Measurements from ENCODE around the gene FKBP8. TPM values are rescaled to one million over a fixed set of nuclear protein-coding genes. Genes with fewer than 3 reads are reported as not detected.

The FKBP8 gene
- total RNA-seq, 2 experiments from 2014 or later, result 147 to 152 TPM

GRCh38 chr19:18501351-18501750, 42.0 kb downstream of the FKBP8 start:
- no peaks in the 10 kb centered on the region for H3K36me3 ChIP-seq (ENCODE audit: insufficient read depth, low read length)
- H3K27me3 ChIP-seq (ENCODE audit: control insufficient read depth in 1 of 2, insufficient read depth in 2 of 2, low read length in 2 of 2), result no peaks in the 10 kb centered on the region
- peaks cover 100% of the 10 kb centered on the region for H3K4me1 ChIP-seq (ENCODE audit: insufficient read depth, low read length)
- no peaks in the 10 kb centered on the region for H3K36me3 Mint-ChIP-seq (ENCODE audit: low read depth)
- no peak overlapping the region for H3K27ac ChIP-seq (ENCODE audit: low read depth in 1 of 2, low read length in 2 of 2)
- TF ChIP-seq CTCF (IDR thresholded peaks at IDR 0.05), result no peak
- H3K9me3 ChIP-seq (ENCODE audit: control insufficient read depth in 1 of 2, insufficient read depth in 1 of 2, low read length in 2 of 2), result no peaks in the 10 kb centered on the region
- H3K27ac Mint-ChIP-seq, result peak overlapping the region; percentile 51
- ChIA-PET POLR2A (no interaction called here), CTCF (no interaction called here)
- no peaks in the 10 kb centered on the region for H3K9me3 Mint-ChIP-seq
- no peak for ATAC-seq (ENCODE audit: poor library complexity)
- no peak overlapping the region for H3K4me3 ChIP-seq (ENCODE audit: low read length)
- H3K4me3 Mint-ChIP-seq, result no peak overlapping the region
- no peaks in the 10 kb centered on the region for H3K27me3 Mint-ChIP-seq
- peaks cover 87% of the 10 kb centered on the region for H3K4me1 Mint-ChIP-seq (ENCODE audit: low read depth)
- intact Hi-C loops (cut with DNase I, micrococcal nuclease), result no loop called here
- no peak for DNase-seq

- H3K9me3 ChIP-seq (ENCODE audit: control insufficient read depth in 1 of 2, insufficient read depth in 1 of 2, low read length in 2 of 2), result no peaks in the 10 kb centered on the region
- H3K27ac Mint-ChIP-seq, result peak overlapping the region; percentile 51
- no peak for TF ChIP-seq CTCF (IDR thresholded peaks at IDR 0.05)
- H3K9me3 Mint-ChIP-seq, result no peaks in the 10 kb centered on the region
- H3K27ac ChIP-seq (ENCODE audit: low read depth in 1 of 2, low read length in 2 of 2), result no peak overlapping the region
- peaks cover 87% of the 10 kb centered on the region for H3K4me1 Mint-ChIP-seq (ENCODE audit: low read depth)
- no peaks in the 10 kb centered on the region for H3K27me3 Mint-ChIP-seq
- no peaks in the 10 kb centered on the region for H3K27me3 ChIP-seq (ENCODE audit: control insufficient read depth in 1 of 2, insufficient read depth in 2 of 2, low read length in 2 of 2)
- ATAC-seq (ENCODE audit: poor library complexity), result no peak
- H3K36me3 ChIP-seq (ENCODE audit: insufficient read depth, low read length), result no peaks in the 10 kb centered on the region
- intact Hi-C loops (cut with DNase I, micrococcal nuclease), result no loop called here
- no peak overlapping the region for H3K4me3 Mint-ChIP-seq
- peaks cover 100% of the 10 kb centered on the region for H3K4me1 ChIP-seq (ENCODE audit: insufficient read depth, low read length)
- ChIA-PET POLR2A (no interaction called here), CTCF (no interaction called here)
- H3K4me3 ChIP-seq (ENCODE audit: low read length), result no peak overlapping the region
- H3K36me3 Mint-ChIP-seq (ENCODE audit: low read depth), result no peaks in the 10 kb centered on the region
- no peak for DNase-seq
Observed at GRCh38 chr19:18500799-18501198, 42.6 kb downstream of the FKBP8 start.

GRCh38 chr19:18500376-18500775, 43.0 kb downstream of the FKBP8 start:
- intact Hi-C loops (cut with DNase I, micrococcal nuclease), result no loop called here
- Mint-ChIP-seq H3K27me3 (no peaks in the 10 kb centered on the region), H3K9me3 (no peaks in the 10 kb centered on the region), H3K27ac (peak overlapping the region; percentile 36), H3K4me1 (ENCODE audit: low read depth) (peaks cover 87% of the 10 kb centered on the region), H3K4me3 (no peak overlapping the region), H3K36me3 (ENCODE audit: low read depth) (no peaks in the 10 kb centered on the region)
- Histone ChIP-seq H3K27me3 (ENCODE audit: control insufficient read depth in 1 of 2, insufficient read depth in 2 of 2, low read length in 2 of 2) (no peaks in the 10 kb centered on the region), H3K27ac (ENCODE audit: low read depth in 1 of 2, low read length in 2 of 2) (no peak overlapping the region), H3K9me3 (ENCODE audit: control insufficient read depth in 1 of 2, insufficient read depth in 1 of 2, low read length in 2 of 2) (no peaks in the 10 kb centered on the region), H3K36me3 (ENCODE audit: insufficient read depth, low read length) (no peaks in the 10 kb centered on the region), H3K4me3 (ENCODE audit: low read length) (no peak overlapping the region), H3K4me1 (ENCODE audit: insufficient read depth, low read length) (peaks cover 100% of the 10 kb centered on the region)
- CTCF ChIA-PET, result no interaction called here
- TF ChIP-seq CTCF (IDR thresholded peaks at IDR 0.05), result no peak
- ATAC-seq (ENCODE audit: poor library complexity) (no peak), DNase-seq (no peak)
- POLR2A ChIA-PET, result no interaction called here
